ENCODE measurements around the gene RALGAPA2.

The RALGAPA2 gene

GRCh38 chr20:20440886-20441658, 271.4 kb downstream of the RALGAPA2 start:
- Histone ChIP-seq H3K27ac (ENCODE audit: low read depth, low read length) (no peak overlapping the region), H3K4me1 (ENCODE audit: insufficient read depth, low read length) (no peaks in the 10 kb centered on the region), H3K36me3 (ENCODE audit: insufficient read depth, low read length) (no peaks in the 10 kb centered on the region), H3K4me3 (ENCODE audit: low read depth in 1 of 2, low read length in 2 of 2) (no peak overlapping the region), H3K9me3 (ENCODE audit: low read length) (no peaks in the 10 kb centered on the region), H3K27me3 (ENCODE audit: control insufficient read depth in 1 of 2, insufficient read depth in 2 of 2, low read length in 2 of 2) (no peaks in the 10 kb centered on the region), H3K9ac (ENCODE audit: low read length) (no peak overlapping the region)

DNA sequence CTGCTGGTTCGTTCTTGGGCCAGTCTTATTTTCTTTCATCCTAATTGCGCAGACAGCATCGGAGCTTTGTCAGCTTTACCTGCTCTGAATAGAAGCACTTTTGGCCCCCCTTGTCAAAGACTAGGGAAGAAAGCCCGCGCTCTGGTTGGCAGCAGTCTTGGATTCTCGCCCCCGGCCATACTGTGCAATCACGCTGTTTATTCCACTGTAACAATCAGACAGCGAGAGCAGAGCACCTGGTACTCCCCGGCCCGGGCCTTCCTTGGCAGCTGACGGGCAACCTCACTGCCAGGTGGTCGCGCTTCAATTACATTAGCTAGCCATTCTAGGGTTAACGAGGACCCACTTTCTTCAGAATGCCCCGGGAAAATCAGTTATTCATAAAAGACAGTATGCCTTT, 272.0 kb downstream of the RALGAPA2 start:
- H3K9ac ChIP-seq (ENCODE audit: low read length): no peak overlapping the region

DNA sequence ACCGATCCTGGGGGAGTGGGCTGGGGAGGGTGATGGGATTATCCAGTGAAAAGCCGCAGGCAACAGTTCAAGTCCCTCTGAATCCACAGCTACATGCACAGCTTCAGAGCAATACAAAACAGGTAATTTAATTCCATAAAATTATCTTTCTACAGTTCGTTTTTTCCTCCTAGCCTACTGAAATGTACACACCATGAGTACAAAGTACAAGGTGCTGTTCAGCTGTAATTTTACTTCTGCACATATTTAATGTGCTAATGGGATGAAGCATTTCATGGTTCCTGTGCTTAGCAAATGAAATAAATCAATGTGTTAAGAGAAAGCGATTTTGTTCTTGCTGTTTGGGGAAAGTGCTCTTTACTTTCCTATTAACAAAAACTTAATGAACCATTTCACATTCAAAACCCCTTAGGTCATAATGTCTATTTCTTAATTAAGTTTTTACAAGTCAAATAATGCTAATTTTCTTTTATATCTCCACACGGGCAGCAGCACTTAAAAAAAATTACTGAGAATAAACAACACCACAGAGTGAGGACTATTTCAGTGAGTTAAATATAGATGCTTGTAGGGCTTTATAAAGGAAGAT, 272.7 kb downstream of the RALGAPA2 start:
- no peak overlapping the region for H3K27ac ChIP-seq (ENCODE audit: low read depth, low read length)
- no peaks in the 10 kb centered on the region for H3K4me1 ChIP-seq (ENCODE audit: insufficient read depth, low read length)
- no peak overlapping the region for H3K9ac ChIP-seq (ENCODE audit: low read length)
- no peak overlapping the region for H3K4me3 ChIP-seq (ENCODE audit: low read depth in 1 of 2, low read length in 2 of 2)
- H3K9me3 ChIP-seq (ENCODE audit: low read length): no peaks in the 10 kb centered on the region
- no peaks in the 10 kb centered on the region for H3K27me3 ChIP-seq (ENCODE audit: control insufficient read depth in 1 of 2, insufficient read depth in 2 of 2, low read length in 2 of 2)
- H3K36me3 ChIP-seq (ENCODE audit: insufficient read depth, low read length): no peaks in the 10 kb centered on the region

More for the DNA sequence above, 272.0 kb downstream of the RALGAPA2 start:
- Histone ChIP-seq H3K9me3 (ENCODE audit: low read length) (no peaks in the 10 kb centered on the region), H3K36me3 (ENCODE audit: insufficient read depth, low read length) (no peaks in the 10 kb centered on the region), H3K4me3 (ENCODE audit: low read depth in 1 of 2, low read length in 2 of 2) (no peak overlapping the region), H3K27ac (ENCODE audit: low read depth, low read length) (no peak overlapping the region), H3K27me3 (ENCODE audit: control insufficient read depth in 1 of 2, insufficient read depth in 2 of 2, low read length in 2 of 2) (no peaks in the 10 kb centered on the region), H3K4me1 (ENCODE audit: insufficient read depth, low read length) (no peaks in the 10 kb centered on the region)

DNA sequence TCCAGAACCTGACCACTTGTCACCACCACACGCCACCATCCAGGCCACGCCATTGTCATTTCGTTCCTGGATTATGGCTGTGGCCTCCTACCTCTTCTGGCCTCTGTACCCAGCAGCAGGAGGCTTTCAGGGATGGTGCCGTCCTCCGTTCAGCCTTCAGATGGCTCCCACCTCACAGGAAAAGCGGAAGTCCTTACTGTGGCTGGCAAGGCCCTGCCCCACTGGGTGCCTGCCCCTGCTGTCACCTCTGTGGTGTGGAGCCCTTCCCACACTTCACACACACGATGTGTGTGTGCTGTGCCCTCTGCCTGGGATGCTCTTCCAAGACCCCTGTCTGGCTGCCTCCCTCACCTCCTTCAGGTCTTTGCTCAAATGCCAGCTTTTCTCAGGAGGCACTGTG, 275.1 kb downstream of the RALGAPA2 start:
- Histone ChIP-seq H3K36me3 (ENCODE audit: insufficient read depth, low read length) (no peaks in the 10 kb centered on the region), H3K27me3 (ENCODE audit: control insufficient read depth in 1 of 2, insufficient read depth in 2 of 2, low read length in 2 of 2) (no peaks in the 10 kb centered on the region), H3K27ac (ENCODE audit: low read depth, low read length) (no peak overlapping the region), H3K4me3 (ENCODE audit: low read depth in 1 of 2, low read length in 2 of 2) (no peak overlapping the region), H3K9ac (ENCODE audit: low read length) (no peak overlapping the region), H3K4me1 (ENCODE audit: insufficient read depth, low read length) (no peaks in the 10 kb centered on the region), H3K9me3 (ENCODE audit: low read length) (no peaks in the 10 kb centered on the region)

GRCh38 chr20:20436689-20437088, 275.8 kb downstream of the RALGAPA2 start:
- no peaks in the 10 kb centered on the region for H3K4me1 ChIP-seq (ENCODE audit: insufficient read depth, low read length)
- H3K4me3 ChIP-seq (ENCODE audit: low read depth in 1 of 2, low read length in 2 of 2): no peak overlapping the region
- no peak overlapping the region for H3K27ac ChIP-seq (ENCODE audit: low read depth, low read length)
- H3K36me3 ChIP-seq (ENCODE audit: insufficient read depth, low read length): no peaks in the 10 kb centered on the region
- H3K27me3 ChIP-seq (ENCODE audit: control insufficient read depth in 1 of 2, insufficient read depth in 2 of 2, low read length in 2 of 2): no peaks in the 10 kb centered on the region
- H3K9ac ChIP-seq (ENCODE audit: low read length): no peak overlapping the region
- H3K9me3 ChIP-seq (ENCODE audit: low read length): no peaks in the 10 kb centered on the region

DNA sequence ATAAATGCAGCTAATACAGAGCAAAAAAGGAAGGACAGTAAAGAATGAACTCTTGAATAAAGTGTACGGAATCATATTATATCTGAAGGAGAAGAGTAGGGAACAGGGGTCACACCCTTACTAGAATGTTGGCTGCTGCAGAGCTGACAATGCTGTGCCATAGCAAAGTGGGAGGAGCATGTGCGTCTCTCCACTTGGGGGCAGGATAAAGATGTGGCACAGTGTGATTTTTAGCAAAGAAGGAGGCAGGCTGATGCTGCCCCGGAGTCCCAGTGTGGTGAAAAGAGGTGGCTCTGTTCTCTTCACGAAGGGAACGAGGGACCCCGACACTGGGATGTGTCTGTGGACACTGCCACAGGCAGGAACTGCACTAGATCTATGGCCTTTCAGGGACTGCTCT, 277.0 kb downstream of the RALGAPA2 start:
- H3K36me3 ChIP-seq (ENCODE audit: insufficient read depth, low read length): no peaks in the 10 kb centered on the region
- H3K4me1 ChIP-seq (ENCODE audit: insufficient read depth, low read length): no peaks in the 10 kb centered on the region
- no peak overlapping the region for H3K4me3 ChIP-seq (ENCODE audit: low read depth in 1 of 2, low read length in 2 of 2)
- H3K9ac ChIP-seq (ENCODE audit: low read length): no peak overlapping the region
- H3K27me3 ChIP-seq (ENCODE audit: control insufficient read depth in 1 of 2, insufficient read depth in 2 of 2, low read length in 2 of 2): no peaks in the 10 kb centered on the region
- no peak overlapping the region for H3K27ac ChIP-seq (ENCODE audit: low read depth, low read length)
- no peaks in the 10 kb centered on the region for H3K9me3 ChIP-seq (ENCODE audit: low read length)

DNA sequence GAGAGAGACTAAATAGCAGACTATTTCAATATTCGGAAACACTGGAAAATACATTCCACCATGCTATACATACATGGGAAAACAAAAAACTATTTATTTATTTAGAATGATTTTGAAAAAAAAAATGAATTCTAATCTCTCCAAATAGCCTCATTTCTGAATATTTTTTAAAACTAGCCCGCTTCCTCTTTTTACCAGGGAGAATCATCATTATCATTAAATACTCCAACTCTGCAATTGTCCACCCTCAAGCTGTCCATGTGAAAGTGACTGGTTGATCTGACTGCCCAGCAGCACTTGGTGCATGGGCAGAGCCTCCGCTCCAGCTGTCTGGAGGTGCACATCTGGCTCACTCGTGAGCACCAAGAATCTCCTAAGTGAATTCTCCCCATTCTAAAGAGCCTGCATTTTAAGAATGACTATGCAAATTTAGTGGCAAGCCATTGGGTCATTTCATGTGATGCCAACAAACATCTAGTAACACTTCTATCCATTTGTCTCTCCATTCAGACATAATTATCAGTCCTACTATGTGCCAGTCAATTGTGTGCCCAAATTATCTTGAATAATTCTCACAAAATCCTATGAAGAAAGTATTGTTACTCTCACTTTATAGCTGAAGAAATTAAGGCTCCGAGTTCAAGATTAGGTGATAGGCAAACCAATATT, 279.7 kb downstream of the RALGAPA2 start:
- no peak overlapping the region for H3K9ac ChIP-seq (ENCODE audit: low read length)
- no peak overlapping the region for H3K4me3 ChIP-seq (ENCODE audit: low read depth in 1 of 2, low read length in 2 of 2)
- H3K27ac ChIP-seq (ENCODE audit: low read depth, low read length): no peak overlapping the region
- H3K27me3 ChIP-seq (ENCODE audit: control insufficient read depth in 1 of 2, insufficient read depth in 2 of 2, low read length in 2 of 2): no peaks in the 10 kb centered on the region
- no peaks in the 10 kb centered on the region for H3K4me1 ChIP-seq (ENCODE audit: insufficient read depth, low read length)
- no peaks in the 10 kb centered on the region for H3K36me3 ChIP-seq (ENCODE audit: insufficient read depth, low read length)
- H3K9me3 ChIP-seq (ENCODE audit: low read length): no peaks in the 10 kb centered on the region

DNA sequence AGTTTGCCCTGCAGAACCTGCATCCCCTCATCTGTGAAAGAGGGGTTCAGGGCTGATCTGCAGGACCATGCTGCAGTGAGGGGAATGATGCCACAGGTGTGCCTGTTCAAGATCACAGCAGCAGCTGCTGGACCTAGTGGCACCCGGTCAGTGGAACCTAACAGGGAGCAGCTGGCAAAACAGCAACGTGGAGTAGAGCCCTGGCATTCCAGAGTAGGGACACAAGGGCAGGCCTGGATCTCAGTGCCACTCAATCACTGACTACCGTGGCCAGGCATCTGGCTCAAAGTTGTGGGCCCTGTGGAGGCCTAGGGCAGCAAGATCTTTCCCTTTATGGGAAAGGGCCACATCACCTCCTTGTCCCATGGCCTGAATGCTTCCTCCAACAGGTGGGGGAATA, 282.4 kb downstream of the RALGAPA2 start:
- Histone ChIP-seq H3K4me3 (ENCODE audit: low read depth in 1 of 2, low read length in 2 of 2) (no peak overlapping the region), H3K9ac (ENCODE audit: low read length) (no peak overlapping the region), H3K27ac (ENCODE audit: low read depth, low read length) (no peak overlapping the region), H3K4me1 (ENCODE audit: insufficient read depth, low read length) (no peaks in the 10 kb centered on the region), H3K27me3 (ENCODE audit: control insufficient read depth in 1 of 2, insufficient read depth in 2 of 2, low read length in 2 of 2) (no peaks in the 10 kb centered on the region), H3K9me3 (ENCODE audit: low read length) (no peaks in the 10 kb centered on the region), H3K36me3 (ENCODE audit: insufficient read depth, low read length) (no peaks in the 10 kb centered on the region)

DNA sequence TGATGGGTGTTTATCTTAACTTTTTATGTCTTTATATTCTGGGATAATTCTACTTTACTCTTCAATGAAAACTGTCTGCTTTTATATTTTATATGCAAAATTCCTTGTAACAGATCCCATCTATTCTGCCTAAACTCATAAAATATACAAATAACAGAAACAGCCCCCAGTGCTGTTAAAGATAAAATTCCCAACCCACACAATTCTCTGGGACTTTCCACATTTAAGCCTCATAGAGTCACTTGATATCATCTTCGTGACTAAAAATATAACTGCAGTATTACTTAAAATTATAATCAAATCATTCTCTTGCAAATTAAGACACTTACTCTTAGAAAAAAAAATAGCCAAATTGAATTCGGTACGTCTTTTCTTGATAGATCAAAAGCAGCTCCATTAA, 284.4 kb downstream of the RALGAPA2 start:
- Histone ChIP-seq H3K4me3 (ENCODE audit: low read depth in 1 of 2, low read length in 2 of 2) (no peak overlapping the region), H3K9me3 (ENCODE audit: low read length) (no peaks in the 10 kb centered on the region), H3K36me3 (ENCODE audit: insufficient read depth, low read length) (no peaks in the 10 kb centered on the region), H3K27ac (ENCODE audit: low read depth, low read length) (no peak overlapping the region), H3K9ac (ENCODE audit: low read length) (no peak overlapping the region), H3K27me3 (ENCODE audit: control insufficient read depth in 1 of 2, insufficient read depth in 2 of 2, low read length in 2 of 2) (no peaks in the 10 kb centered on the region), H3K4me1 (ENCODE audit: insufficient read depth, low read length) (no peaks in the 10 kb centered on the region)

DNA sequence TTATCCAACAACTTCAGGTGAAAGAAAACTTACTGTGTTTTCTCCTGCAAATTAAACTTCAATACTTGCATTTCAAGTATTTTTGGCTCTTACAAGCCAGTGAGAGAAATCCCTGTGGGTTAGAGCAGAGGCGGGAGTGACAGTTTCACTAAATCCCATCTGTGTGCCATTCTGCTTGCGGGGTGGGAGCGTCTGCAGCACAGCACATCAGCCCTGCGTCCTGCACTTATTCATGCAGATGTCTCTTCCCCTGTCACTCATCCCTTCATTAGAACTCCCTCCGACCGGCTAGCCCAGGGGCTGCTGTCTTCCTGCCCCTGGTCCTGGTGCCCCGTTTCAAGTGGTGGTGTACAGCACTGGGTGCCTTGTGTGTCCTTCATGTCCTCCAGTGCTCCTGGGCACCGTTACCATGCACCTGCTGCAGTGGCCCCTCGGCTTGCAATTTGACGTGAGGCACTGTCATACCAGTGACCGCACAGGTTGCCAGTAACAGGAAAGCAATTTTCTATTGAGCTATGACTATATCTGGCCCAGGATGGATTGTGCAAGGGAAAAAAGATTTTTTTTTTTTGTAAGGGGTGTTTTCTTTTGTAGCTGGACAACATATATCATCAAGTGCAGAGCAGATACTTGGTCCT, 285.1 kb downstream of the RALGAPA2 start:
- no peak overlapping the region for H3K4me3 ChIP-seq (ENCODE audit: low read depth in 1 of 2, low read length in 2 of 2)
- no peaks in the 10 kb centered on the region for H3K4me1 ChIP-seq (ENCODE audit: insufficient read depth, low read length)
- no peaks in the 10 kb centered on the region for H3K9me3 ChIP-seq (ENCODE audit: low read length)
- H3K27ac ChIP-seq (ENCODE audit: low read depth, low read length): no peak overlapping the region
- H3K36me3 ChIP-seq (ENCODE audit: insufficient read depth, low read length): no peaks in the 10 kb centered on the region
- no peaks in the 10 kb centered on the region for H3K27me3 ChIP-seq (ENCODE audit: control insufficient read depth in 1 of 2, insufficient read depth in 2 of 2, low read length in 2 of 2)
- H3K9ac ChIP-seq (ENCODE audit: low read length): no peak overlapping the region

- Histone ChIP-seq H3K4me3 (ENCODE audit: low read depth in 1 of 2, low read length in 2 of 2) (no peak overlapping the region), H3K4me1 (ENCODE audit: insufficient read depth, low read length) (no peaks in the 10 kb centered on the region), H3K9me3 (ENCODE audit: low read length) (no peaks in the 10 kb centered on the region), H3K27me3 (ENCODE audit: control insufficient read depth in 1 of 2, insufficient read depth in 2 of 2, low read length in 2 of 2) (no peaks in the 10 kb centered on the region), H3K27ac (ENCODE audit: low read depth, low read length) (no peak overlapping the region), H3K36me3 (ENCODE audit: insufficient read depth, low read length) (no peaks in the 10 kb centered on the region), H3K9ac (ENCODE audit: low read length) (no peak overlapping the region)
Measured at GRCh38 chr20:20426655-20426907, 285.9 kb downstream of the RALGAPA2 start.
